ENCODE results near the gene FIGNL2. TPM values are rescaled to one million over a fixed set of nuclear protein-coding genes. Genes with fewer than 3 reads are reported as not detected.

The FIGNL2 gene
- total RNA-seq, 1 donor from 2014 or later: 9.3 TPM

GRCh38 chr12:51867371-51867770, 18.9 kb upstream of the FIGNL2 start:
- H3K27ac ChIP-seq: no peak overlapping the region
- peaks cover 78% of the 10 kb centered on the region for H3K4me1 Mint-ChIP-seq
- no peak overlapping the region for H2AFZ ChIP-seq (replicated peaks)
- H3K36me3 Mint-ChIP-seq: no peaks in the 10 kb centered on the region
- no peaks in the 10 kb centered on the region for H3K9me3 ChIP-seq (ENCODE audit: low read depth)
- H3K4me2 ChIP-seq: no peak overlapping the region
- H3K27ac Mint-ChIP-seq: no peak overlapping the region
- H4K20me1 ChIP-seq (ENCODE audit: low read depth): peaks cover 46% of the 10 kb centered on the region
- H3F3A ChIP-seq (ENCODE audit: low read depth): peaks cover 59% of the 10 kb centered on the region
- H3K4me1 ChIP-seq: peaks cover 58% of the 10 kb centered on the region
- H3K9ac ChIP-seq: no peak overlapping the region
- no peak overlapping the region for H3K4me3 ChIP-seq
- no peaks in the 10 kb centered on the region for H3K9me3 Mint-ChIP-seq
- no peaks in the 10 kb centered on the region for H3K36me3 ChIP-seq
- H3K27me3 ChIP-seq: peaks cover 62% of the 10 kb centered on the region
- TF ChIP-seq EZH2 (IDR thresholded peaks at IDR 0.05) (no peak), CTCF (IDR thresholded peaks at IDR 0.05) (no peak), EZH2phosphoT487 (IDR thresholded peaks at IDR 0.05) (no peak)
- no peak for DNase-seq (ENCODE audit: low spot score)
- no peaks in the 10 kb centered on the region for H3K79me2 ChIP-seq (ENCODE audit: low read depth)
- H3K27me3 Mint-ChIP-seq (ENCODE audit: insufficient read depth, low read depth): peaks cover 42% of the 10 kb centered on the region
- peak overlapping the region; percentile 13 for H3K4me3 Mint-ChIP-seq

DNA sequence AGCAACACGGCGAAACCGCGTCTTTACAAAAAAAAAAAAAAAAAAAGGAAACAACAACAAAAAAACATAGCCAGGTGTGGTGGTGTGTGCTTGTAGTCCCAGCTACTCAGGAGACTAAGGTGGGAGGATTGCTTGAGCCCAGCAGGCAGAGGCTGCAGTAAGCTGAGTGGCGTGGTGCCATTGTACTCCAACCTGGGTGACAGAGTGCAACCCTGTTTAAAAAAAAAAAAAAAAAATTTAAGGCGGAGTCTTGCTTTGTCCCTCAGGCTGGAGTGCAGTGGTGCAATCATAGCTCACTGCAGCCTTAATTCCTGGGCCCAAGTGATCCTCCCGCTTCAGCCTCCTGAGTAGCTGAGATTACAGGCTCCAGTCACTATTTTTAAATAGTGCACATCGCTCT, 18.2 kb upstream of the FIGNL2 start:
- H3K79me2 ChIP-seq (ENCODE audit: low read depth): no peaks in the 10 kb centered on the region

DNA sequence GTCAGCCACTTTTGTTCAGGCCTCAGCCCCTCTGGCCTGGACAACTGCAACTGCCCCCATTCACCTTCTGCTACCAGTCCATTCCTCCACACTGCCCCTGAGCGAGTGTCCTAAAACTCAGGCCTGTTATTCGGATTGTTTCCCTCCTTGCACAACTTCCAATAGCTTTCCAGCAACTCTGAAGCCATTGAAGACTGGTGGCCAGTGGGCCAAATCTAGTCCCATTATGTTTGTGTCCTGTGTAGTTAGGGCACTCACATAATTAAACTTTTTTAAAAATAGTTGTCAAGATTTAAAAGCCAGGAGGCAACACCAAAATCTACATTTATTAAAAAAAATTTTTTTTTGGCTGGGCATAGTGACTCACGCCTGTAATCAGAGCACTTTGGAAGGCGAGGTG, 17.8 kb upstream of the FIGNL2 start:
- H4K20me1 ChIP-seq (ENCODE audit: low read depth): peaks cover 47% of the 10 kb centered on the region
- peaks cover 73% of the 10 kb centered on the region for H3K4me1 Mint-ChIP-seq
- no peak for DNase-seq (ENCODE audit: low spot score)
- peaks cover 62% of the 10 kb centered on the region for H3K27me3 ChIP-seq
- no peaks in the 10 kb centered on the region for H3K79me2 ChIP-seq (ENCODE audit: low read depth)
- no peaks in the 10 kb centered on the region for H3K9me3 ChIP-seq (ENCODE audit: low read depth)
- H3F3A ChIP-seq (ENCODE audit: low read depth): peaks cover 68% of the 10 kb centered on the region
- no peaks in the 10 kb centered on the region for H3K9me3 Mint-ChIP-seq
- no peak overlapping the region for H3K9ac ChIP-seq
- no peaks in the 10 kb centered on the region for H3K36me3 Mint-ChIP-seq
- H3K27me3 Mint-ChIP-seq (ENCODE audit: insufficient read depth, low read depth): peaks cover 49% of the 10 kb centered on the region
- H3K4me3 Mint-ChIP-seq: peak overlapping the region; percentile 64
- no peak overlapping the region for H3K27ac ChIP-seq
- peaks cover 58% of the 10 kb centered on the region for H3K4me1 ChIP-seq
- H3K36me3 ChIP-seq: no peaks in the 10 kb centered on the region
- H3K4me2 ChIP-seq: peak overlapping the region; percentile 88
- TF ChIP-seq EZH2 (IDR thresholded peaks at IDR 0.05): no peak
- TF ChIP-seq CTCF (IDR thresholded peaks at IDR 0.05): no peak
- TF ChIP-seq EZH2phosphoT487 (IDR thresholded peaks at IDR 0.05): no peak
- H3K27ac Mint-ChIP-seq: no peak overlapping the region
- H3K4me3 ChIP-seq: no peak overlapping the region
- H2AFZ ChIP-seq (replicated peaks): no peak overlapping the region

More for the DNA sequence above, 18.2 kb upstream of the FIGNL2 start:
- Mint-ChIP-seq H3K27ac (no peak overlapping the region), H3K9me3 (no peaks in the 10 kb centered on the region), H3K4me1 (peaks cover 77% of the 10 kb centered on the region), H3K36me3 (no peaks in the 10 kb centered on the region), H3K4me3 (no peak overlapping the region), H3K27me3 (ENCODE audit: insufficient read depth, low read depth) (peaks cover 44% of the 10 kb centered on the region)
- H3K9me3 ChIP-seq (ENCODE audit: low read depth): no peaks in the 10 kb centered on the region
- peaks cover 65% of the 10 kb centered on the region for H3F3A ChIP-seq (ENCODE audit: low read depth)
- TF ChIP-seq EZH2 (IDR thresholded peaks at IDR 0.05): no peak
- H3K27ac ChIP-seq: no peak overlapping the region
- H3K4me1 ChIP-seq: peaks cover 58% of the 10 kb centered on the region
- peaks cover 47% of the 10 kb centered on the region for H4K20me1 ChIP-seq (ENCODE audit: low read depth)
- no peak overlapping the region for H3K4me3 ChIP-seq
- H3K27me3 ChIP-seq: peaks cover 62% of the 10 kb centered on the region
- DNase-seq (ENCODE audit: low spot score): no peak
- H2AFZ ChIP-seq (replicated peaks): no peak overlapping the region
- no peak overlapping the region for H3K4me2 ChIP-seq
- no peaks in the 10 kb centered on the region for H3K36me3 ChIP-seq
- no peak overlapping the region for H3K9ac ChIP-seq

DNA sequence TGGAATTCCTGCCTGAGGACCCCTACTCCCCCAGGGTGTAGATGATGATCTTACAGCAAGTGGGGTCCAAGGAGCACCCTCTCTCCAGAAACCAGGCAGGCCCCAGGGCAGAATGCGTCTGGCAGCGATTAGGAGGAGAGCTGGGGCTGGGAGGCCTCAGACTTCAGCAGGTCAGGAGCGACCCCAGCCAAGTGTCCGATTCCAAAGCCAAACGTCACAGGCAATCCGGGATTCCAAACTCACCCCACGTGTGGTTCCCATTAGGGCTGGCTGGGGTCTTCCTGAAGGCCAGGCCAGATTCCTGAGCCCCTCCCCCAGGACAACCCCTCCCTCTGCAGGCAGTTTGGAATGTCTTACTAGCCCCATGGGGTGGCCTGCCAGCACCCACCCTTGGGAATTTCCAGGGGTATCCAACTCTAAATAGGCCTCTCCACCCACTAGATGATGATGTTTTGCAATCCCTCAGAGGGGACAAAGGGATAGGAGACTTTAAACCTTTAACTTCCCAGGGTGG, 17.3 kb upstream of the FIGNL2 start:
- Mint-ChIP-seq H3K4me3 (no peak overlapping the region), H3K4me1 (peaks cover 74% of the 10 kb centered on the region), H3K36me3 (no peaks in the 10 kb centered on the region), H3K27me3 (ENCODE audit: insufficient read depth, low read depth) (peaks cover 49% of the 10 kb centered on the region), H3K9me3 (no peaks in the 10 kb centered on the region), H3K27ac (no peak overlapping the region)
- Histone ChIP-seq H3K79me2 (ENCODE audit: low read depth) (no peaks in the 10 kb centered on the region), H3K4me3 (no peak overlapping the region), H4K20me1 (ENCODE audit: low read depth) (peaks cover 45% of the 10 kb centered on the region), H3K4me1 (peaks cover 58% of the 10 kb centered on the region), H3K9ac (no peak overlapping the region), H3K9me3 (ENCODE audit: low read depth) (no peaks in the 10 kb centered on the region), H3K36me3 (no peaks in the 10 kb centered on the region), H3K27ac (no peak overlapping the region), H3F3A (ENCODE audit: low read depth) (peaks cover 64% of the 10 kb centered on the region), H2AFZ (replicated peaks) (no peak overlapping the region), H3K4me2 (peak overlapping the region; percentile 88), H3K27me3 (peaks cover 59% of the 10 kb centered on the region)
- peak; percentile 48 for DNase-seq (ENCODE audit: low spot score)
- TF ChIP-seq EZH2 (IDR thresholded peaks at IDR 0.05) (no peak), EZH2phosphoT487 (IDR thresholded peaks at IDR 0.05) (no peak), CTCF (IDR thresholded peaks at IDR 0.05) (no peak)
